Measurements from ENCODE around the gene MAPK1IP1L.

The MAPK1IP1L gene

GRCh38 chr14:55098561-55098898 is 47.1 kb downstream of the MAPK1IP1L start:
- no peak for DNase-seq

- no peak for DNase-seq
Observed at GRCh38 chr14:55099756-55100155, 48.3 kb downstream of the MAPK1IP1L start.

GRCh38 chr14:55101698-55102097 is 50.3 kb downstream of the MAPK1IP1L start:
- DNase-seq, result no peak

- peak; percentile 27 to 41 for DNase-seq
Observed at GRCh38 chr14:55102141-55102621, 50.7 kb downstream of the MAPK1IP1L start.

GRCh38 chr14:55103005-55103640 is 51.7 kb downstream of the MAPK1IP1L start:
- peak; percentile 54 to 58 for DNase-seq

GRCh38 chr14:55103971-55104954 is 52.8 kb downstream of the MAPK1IP1L start:
- no peak for DNase-seq

GRCh38 chr14:55105991-55106390 is 54.5 kb downstream of the MAPK1IP1L start:
- no peak for DNase-seq

GRCh38 chr14:55107766-55108554 is 56.5 kb downstream of the MAPK1IP1L start:
- peak; percentile 46 to 53 for DNase-seq

- DNase-seq, result no peak
Observed at GRCh38 chr14:55109836-55110235, 58.4 kb downstream of the MAPK1IP1L start.

- DNase-seq, result no peak
Observed at GRCh38 chr14:55111122-55111708, 59.8 kb downstream of the MAPK1IP1L start.

GRCh38 chr14:55114720-55115119 is 63.3 kb downstream of the MAPK1IP1L start:
- no peak for DNase-seq

GRCh38 chr14:55115460-55115859 is 64.0 kb downstream of the MAPK1IP1L start:
- no peak for DNase-seq

- no peak for DNase-seq
Observed at GRCh38 chr14:55115861-55116245, 64.4 kb downstream of the MAPK1IP1L start.

- no peak for DNase-seq
Observed at GRCh38 chr14:55116246-55117030, 65.0 kb downstream of the MAPK1IP1L start.

- DNase-seq, result no peak
Observed at GRCh38 chr14:55117803-55118441, 66.5 kb downstream of the MAPK1IP1L start.

GRCh38 chr14:55118761-55119160 is 67.3 kb downstream of the MAPK1IP1L start:
- no peak for DNase-seq
